NCI-H748 (cell line): ENCODE measurements around the gene PTAR1.
"Not testable (repeated sequence)": the region's sequence is repeated elsewhere in the genome, so short reads cannot be mapped to it uniquely, and the experiment has no call there.

Experiments used
- DNase-seq: peaks from one replicate; lab custom pipeline; 2025; ENCODE audit not compliant: unreplicated experiment; lab: John Stamatoyannopoulos, UW

PTAR1 gene

GRCh38 chr9:69759421-69760277 is at the start of gene PTAR1:
Gene PTAR1, minus strand, starts transcription at chr9:69760011. Its CDS starts 73 bp downstream, at chr9:69759938.
- DNase-seq = peak; percentile 97

GRCh38 chr9:69809304-69809863 is 49.6 kb upstream of the PTAR1 start:
- peak; percentile 24 for DNase-seq

- DNase-seq = peak; percentile 12
Measured at GRCh38 chr9:69806627-69807026, 46.8 kb upstream of the PTAR1 start.

DNA sequence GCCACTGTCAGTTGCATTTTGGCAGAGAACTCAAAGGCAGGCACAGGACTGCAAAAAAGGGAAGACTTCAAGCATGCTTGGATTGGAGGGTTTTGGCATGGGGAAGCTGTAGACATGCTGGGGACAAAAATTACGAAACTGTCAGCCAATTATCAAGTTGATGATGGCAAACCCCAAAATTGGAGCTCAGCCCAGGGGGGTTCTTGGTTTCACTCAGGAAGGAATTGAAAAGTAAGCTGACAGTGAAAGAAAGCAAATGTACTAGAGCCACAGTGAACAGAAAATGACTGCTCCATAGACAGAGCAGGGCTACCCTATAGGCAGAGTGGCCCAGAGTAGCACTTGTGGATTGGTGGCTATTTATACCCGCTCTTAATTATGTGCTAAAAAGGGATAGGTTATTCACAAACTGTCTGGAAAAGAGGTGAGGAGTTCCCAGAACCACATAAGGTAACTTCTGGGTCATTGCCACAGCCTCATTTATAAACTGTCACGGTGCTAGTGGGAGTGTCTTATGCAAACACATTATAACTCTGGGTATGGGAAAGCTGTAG is 46.2 kb upstream of the PTAR1 start:
- DNase-seq = peak; percentile 23

DNA sequence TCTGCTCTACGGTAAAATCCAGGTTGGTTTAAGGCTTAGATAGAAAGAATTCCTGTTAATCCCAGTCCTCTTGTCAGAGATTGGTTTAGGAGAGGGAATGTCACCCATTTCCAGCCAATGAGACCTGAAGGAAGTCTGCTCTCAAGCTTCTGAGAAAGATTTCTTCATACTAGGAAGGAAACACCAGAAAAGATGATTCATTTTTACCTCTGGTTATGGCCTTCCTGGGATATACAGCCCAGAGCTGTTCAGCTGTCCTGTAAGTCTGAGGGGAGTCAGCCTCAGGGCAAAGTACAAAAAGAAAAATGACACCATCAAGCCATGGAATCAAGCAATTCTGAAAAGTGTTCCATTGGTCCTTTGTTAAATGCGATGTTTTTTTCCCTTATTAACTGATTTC is 42.2 kb upstream of the PTAR1 start:
- DNase-seq = no peak

DNA sequence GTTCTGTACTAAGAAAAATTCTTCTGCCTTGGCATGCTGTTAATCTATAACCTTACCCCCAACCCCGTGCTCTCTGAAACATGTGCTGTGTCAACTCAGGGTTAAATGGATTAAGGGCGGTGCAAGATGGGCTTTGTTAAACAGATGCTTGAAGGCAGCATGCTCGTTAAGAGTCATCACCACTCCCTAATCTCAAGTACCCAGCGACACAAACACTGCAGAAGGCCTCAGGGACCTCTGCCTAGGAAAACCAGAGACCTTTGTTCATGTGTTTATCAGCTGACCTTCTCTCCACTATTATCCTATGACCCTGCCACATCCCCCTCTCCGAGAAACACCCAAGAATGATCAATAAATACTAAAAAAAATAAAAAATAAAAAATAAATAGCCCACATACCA is 40.2 kb upstream of the PTAR1 start:
- peak; percentile 27 for DNase-seq

DNA sequence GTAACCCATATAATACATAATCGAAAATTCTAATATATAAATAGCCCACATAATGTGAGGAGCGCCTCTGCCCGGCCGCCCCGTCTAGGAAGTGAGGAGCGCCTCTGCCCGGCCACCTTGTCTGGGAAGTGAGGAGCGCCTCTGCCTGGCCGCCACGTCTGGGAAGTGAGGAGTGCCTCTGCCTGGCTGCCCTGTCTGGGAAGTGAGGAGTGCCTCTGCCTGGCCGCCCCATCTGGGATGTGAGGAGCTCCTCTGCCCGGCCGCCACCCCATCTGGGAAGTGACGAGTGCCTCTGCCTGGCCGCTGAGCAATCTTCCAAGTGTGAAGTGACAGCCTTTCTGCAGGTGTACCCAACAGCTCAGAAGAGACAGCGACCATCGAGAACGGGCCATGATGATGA is 39.7 kb upstream of the PTAR1 start:
- not testable (repeated sequence) for DNase-seq

DNA sequence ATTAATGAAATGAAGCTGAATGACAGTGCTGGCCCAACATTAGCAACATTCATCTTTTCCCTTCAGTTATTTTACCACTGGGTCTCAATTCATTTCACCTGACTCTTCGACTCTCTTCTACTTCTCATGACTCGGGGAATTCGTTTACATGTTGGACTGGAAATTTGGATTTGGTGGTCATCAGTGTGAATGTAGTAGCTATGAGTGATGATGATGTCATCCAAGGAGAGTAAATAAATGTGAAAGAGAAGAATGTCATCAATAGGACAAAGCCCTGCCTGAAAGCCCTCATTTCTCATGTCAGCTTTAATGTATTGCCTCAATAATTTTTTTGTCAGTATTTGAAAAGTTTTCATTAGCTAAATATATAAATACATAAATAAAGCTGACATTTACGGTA is 38.9 kb upstream of the PTAR1 start:
- DNase-seq = peak; percentile 35

GRCh38 chr9:69797675-69798074 is 37.9 kb upstream of the PTAR1 start:
- no peak for DNase-seq

GRCh38 chr9:69794356-69794755 is 34.5 kb upstream of the PTAR1 start:
- no peak for DNase-seq

DNA sequence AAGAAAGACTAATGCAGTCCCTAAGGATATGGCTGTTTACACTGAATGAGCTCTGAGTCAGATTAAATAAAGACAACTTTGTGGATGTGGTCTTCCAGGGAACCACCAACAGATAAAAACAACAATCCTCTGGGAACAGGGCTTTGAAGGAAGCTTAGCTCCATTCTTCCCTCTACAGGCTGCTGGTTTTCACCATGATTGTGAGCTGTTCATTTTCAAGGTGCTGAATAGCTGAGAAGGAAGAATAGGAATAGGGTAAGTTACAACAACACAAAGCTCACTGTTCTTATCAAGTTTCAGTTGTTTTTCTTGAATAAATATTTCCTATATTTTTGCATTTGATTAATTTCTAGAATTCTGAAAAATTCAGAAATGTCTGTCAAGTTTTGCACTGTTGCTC is 25.9 kb upstream of the PTAR1 start:
- no peak for DNase-seq

- DNase-seq = no peak
Measured at GRCh38 chr9:69773258-69773657, 13.4 kb upstream of the PTAR1 start.

DNA sequence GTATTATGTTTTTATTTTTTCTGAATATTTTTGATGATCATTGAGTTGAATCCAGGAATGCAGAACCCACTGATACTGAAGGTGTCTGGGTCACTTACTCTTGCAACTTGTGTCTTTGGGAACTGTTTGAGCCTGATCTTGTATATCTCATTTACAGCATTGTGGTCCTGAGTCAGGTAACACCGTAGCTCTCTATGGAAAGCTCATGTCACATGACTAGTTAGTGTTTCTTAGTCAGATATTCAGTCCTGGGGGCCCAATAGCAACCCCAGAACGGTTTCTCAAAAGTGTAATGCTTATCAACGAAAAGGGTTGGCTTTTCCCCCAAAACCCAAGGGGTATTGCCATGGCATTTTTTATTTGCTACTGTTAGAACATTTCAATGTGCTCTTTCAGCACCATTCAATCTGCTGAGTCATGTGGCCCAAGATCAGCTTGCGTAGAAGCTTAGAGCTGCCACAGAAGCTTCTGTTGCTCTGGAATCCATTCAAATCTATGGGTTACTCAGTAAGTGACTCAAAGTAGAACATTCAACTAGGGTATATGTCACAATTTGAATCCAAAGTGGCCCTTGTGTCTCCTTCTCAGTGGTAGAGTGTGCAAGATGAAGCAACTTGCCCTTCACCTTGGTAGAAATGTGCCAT is 12.1 kb upstream of the PTAR1 start:
- no peak for DNase-seq

- no peak for DNase-seq
Measured at GRCh38 chr9:69768716-69769115, 8.9 kb upstream of the PTAR1 start.

DNA sequence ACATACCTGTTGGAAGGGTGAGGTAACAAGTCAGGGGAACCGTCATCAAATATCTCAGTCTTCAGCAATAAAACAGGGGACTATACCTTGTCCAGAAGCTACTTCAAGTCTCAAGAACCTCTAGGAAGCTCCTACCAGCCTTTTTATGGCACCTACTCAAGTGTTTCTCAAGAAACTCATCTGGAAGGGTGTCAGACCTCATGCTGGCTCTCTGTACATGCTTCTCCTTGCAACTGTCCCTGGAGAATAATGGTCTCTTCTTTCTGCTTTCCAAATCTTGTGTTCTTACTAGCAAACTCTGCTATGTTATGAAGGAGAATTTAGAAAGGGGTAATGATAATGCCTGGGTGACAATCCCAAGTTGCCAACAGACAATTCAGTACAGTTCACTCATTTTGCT is 8.3 kb upstream of the PTAR1 start:
- DNase-seq = no peak

- DNase-seq = peak; percentile 9
Measured at GRCh38 chr9:69763862-69764261, 4.1 kb upstream of the PTAR1 start.

- DNase-seq = no peak
Measured at GRCh38 chr9:69762527-69762926, 2.7 kb upstream of the PTAR1 start.

GRCh38 chr9:69760278-69760610 is 433 bp upstream of the PTAR1 start:
- peak; percentile 79 for DNase-seq

DNA sequence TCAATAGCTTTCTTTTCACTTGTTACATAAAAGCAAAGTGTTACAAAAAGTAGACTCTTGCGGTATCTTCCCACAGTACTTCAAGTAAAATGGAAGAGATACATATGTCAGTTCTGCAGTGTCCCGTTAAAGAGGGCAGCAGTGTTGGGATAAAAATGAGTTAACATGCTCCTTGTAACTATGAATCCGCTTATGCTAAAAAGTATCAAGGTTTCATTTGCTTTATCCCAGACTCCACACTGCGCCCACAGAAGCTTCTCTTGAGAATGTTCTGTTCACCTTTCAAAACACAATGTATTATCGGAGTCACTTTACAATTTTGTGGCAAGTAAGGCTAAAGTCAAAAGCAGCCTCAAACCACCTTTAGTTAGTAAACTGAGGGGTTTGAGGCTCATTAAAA is 790 bp downstream of the PTAR1 start:
- DNase-seq = peak; percentile 51

GRCh38 chr9:69757996-69758675 is 1.7 kb downstream of the PTAR1 start:
- peak; percentile 80 for DNase-seq

DNA sequence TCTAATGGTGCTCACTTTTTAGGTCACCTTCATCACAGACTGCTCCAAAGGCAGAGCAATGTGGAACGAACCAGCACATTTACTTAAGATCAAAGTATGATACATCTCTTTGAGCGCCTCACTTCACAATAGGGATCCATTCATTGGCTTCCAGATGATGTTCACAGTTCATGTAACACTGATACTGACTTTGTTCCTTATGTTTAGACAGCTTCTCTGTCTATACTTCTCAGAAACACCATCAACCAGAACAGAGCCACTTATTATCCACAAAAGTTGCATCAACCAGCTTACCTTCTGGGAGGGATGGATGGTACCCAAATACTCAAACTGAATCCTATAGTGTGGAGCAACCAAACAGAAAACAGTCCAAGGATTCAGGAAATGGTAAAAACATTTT is 4.6 kb downstream of the PTAR1 start:
- no peak for DNase-seq
